ENCODE data around the gene GPC5.

DNA sequence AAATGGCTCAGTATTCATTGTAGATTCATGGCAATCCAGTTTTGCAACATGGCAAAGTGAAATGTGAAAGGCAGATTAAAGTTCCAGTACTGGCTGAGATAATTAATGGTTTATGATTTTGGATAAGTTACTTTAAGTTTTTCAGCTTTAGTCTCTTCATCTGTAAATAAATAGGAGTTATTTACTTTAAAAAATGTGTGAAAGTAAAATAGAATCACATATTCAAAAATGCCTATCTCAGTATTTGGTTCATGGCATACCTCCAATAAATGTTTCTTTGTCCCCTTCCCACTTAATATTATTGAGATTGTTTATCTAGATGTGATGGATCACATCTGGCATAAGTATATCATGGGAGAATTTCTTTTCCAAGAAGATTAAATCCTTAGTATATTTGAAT lies 426.0 kb downstream of the GPC5 start:
- TF ChIP-seq, protein P1, sequence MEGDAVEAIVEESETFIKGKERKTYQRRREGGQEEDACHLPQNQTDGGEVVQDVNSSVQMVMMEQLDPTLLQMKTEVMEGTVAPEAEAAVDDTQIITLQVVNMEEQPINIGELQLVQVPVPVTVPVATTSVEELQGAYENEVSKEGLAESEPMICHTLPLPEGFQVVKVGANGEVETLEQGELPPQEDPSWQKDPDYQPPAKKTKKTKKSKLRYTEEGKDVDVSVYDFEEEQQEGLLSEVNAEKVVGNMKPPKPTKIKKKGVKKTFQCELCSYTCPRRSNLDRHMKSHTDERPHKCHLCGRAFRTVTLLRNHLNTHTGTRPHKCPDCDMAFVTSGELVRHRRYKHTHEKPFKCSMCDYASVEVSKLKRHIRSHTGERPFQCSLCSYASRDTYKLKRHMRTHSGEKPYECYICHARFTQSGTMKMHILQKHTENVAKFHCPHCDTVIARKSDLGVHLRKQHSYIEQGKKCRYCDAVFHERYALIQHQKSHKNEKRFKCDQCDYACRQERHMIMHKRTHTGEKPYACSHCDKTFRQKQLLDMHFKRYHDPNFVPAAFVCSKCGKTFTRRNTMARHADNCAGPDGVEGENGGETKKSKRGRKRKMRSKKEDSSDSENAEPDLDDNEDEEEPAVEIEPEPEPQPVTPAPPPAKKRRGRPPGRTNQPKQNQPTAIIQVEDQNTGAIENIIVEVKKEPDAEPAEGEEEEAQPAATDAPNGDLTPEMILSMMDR (IDR thresholded peaks at IDR 0.05) = no peak
- TF ChIP-seq POLR2A (IDR thresholded peaks at IDR 0.05) = no peak

All from testis (tissue), 2 donors.